Liver (tissue), 2 donors: ENCODE measurements around the gene CAPN3.

Experiments used
- CTCF ChIP-seq: fragments of 150-350 bp; IDR thresholded peaks from 2 replicates; pipeline ENCODE4 v1.5.1; 2017; ENCODE audit warnings: improper control_type of control experiment, low read depth, low read length; ENCODE audit not compliant: missing input control
- MAX ChIP-seq: IDR thresholded peaks from 2 replicates; pipeline ENCODE4 v1.6.1; 2016; ENCODE audit warnings: antibody characterized with exemption
- donor health status: healthy.

- TF ChIP-seq MAX, result no peak
- TF ChIP-seq CTCF, result no peak
Observed at GRCh38 chr15:42354824-42355223, 4.5 kb upstream of the CAPN3 start.
